Stimulated activated CD8-positive, alpha-beta memory T cell treated with anti-CD3 and anti-CD28 coated beads, Interleukin-15, amount 100 ng/mL, for 24 hours (primary cell): ENCODE data around the gene SLC2A1.

ENCODE experiments used
- DNase-seq: peaks from one replicate; pipeline ENCODE4 v3.0.0-alpha.2; 2020; ENCODE audit warnings: low read depth

Gene SLC2A1

DNA sequence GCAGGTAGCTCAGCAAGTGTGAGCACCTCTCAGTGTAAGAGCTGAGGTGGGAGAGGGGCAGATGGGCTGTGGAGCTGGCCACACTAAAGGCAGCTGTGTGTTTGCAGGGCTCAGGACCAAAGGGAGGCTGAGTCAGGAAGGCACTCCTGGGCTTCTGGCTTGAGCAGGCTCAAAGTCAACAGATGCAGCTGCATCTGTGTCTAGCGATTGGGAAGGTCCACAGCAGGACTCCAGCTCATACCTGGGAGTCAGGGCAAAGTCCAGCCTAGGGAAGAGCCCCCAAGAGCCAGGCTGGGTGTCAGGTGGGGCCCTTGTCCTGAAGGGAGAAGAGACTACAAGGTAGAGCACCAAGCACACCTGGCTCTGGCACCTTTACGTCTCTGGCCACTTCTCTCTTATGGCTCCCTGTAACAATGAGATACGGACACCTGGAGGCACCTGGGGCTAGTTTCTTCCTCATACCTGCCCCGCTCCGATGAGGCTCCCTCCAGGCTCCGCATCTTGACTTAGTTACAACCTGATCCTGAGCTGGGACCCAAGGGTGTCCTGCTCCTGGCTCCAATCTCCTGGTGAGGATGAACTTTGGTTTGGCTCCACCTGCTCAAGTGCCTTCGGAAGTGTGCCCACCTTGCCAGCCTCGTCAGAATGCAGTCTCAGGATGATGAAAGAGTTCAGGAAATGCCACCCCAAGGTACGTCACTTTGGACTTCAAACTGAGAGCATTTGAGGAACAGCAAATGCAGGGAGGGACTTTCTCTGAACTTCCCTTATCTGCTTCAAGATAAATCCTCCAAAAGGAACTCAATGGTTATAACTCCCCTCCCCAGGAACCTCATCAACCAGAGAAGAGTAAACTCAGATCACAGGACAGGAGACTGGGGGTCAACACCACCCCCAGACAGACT, 21.5 kb upstream of the SLC2A1 start:
- DNase-seq = no peak

DNA sequence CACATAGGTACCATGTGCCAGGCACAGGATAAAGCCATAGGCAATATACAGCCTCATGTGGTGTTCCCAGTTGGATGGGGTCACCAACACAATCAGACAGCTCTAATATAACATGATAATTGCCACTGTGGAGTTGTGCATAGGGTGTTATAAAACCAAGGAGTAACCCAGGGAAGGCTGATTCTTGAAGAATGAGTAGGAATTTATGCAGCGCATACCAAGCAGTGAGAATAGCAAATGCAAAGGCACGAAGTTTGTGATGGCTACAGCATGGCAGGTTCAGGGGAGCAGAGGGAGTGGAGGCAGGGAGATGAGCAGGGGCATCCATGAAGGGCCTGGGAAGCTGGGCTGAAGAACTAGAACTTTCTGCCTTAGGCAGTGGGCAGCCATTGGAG, 20.4 kb upstream of the SLC2A1 start:
- no peak for DNase-seq

DNA sequence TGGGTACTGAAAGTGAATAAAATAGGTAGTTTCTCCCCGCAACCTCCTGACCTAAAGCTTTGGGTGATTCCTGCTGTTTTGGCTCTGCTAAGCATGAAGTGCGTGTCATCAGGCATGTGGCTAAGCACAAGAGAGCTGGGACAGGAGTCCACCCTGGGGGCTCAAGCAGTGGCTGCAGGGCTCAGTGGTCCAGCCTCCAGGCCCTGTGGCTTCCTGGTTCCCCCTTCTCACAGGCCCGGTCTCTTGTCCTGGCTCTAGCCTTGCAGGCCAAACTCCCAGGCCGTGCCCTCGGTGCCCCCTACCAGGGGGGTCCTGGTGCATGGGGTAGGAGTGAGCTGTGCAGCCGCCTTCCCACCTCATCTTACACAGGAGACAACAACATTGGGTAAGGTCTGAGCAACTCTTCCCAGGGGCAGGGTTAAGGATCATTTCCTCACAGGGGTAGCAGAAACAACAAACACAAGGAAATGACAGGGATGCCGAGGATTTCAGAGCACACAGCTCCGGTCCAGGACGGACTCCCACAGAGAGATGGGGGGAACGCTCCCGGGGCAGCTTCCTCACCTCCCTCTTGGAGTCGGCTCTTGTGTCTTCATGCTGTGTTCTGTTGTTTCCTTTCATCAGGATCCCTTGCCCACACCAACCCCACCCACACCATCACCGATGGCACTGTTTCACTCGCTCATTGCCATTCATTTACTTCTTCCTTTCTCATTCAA, 19.8 kb upstream of the SLC2A1 start:
- DNase-seq = no peak

DNA sequence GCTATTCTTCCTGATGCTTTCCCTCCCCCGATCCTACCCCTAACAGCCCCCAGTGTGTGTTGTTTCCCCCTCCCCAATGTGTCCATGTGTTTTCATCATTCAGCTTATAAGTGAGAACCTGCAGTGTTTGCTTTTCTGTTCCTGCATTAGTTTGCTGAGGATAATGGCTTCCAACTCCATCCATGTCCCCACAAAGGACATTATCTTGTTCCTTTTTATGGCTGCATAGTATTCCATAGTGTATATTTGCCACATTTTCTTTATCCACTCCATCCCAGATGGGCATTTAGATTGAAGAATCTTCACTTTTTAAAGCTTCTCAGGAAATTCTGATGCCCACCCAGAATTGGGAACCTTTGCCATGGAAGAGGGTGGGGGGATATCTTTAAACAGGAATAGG, 19.0 kb upstream of the SLC2A1 start:
- DNase-seq = no peak

DNA sequence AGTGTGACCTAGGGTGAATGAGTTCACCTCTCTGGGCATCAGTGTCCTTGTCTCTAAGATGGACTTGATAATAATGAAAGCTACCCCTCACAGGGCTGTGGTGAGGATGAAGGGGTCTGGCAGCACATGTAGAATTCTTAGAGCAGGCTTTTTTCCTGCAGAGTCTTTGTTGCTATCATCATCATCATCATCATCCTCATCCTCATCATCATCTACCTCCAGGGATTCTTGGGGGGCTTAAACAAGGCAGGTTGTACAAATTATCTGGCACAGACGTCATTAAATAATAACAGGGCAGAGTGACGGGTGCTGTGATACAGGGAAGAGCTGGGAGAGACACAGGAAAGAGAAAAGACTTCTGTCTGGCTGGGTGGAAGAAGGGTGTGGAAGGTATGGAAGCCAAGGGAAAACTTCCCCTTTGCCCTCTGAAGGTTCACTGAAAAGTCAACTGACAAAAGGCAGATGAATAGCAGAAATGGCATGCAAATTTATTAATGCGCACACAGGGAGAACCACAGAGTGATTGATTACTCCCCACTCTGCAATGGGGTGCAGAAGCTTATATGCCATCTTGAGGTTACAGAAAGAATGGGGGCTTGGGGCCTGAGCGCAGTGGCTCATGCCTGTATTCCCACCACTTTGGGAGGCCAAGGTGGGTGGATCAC, 17.0 kb upstream of the SLC2A1 start:
- DNase-seq = no peak

DNA sequence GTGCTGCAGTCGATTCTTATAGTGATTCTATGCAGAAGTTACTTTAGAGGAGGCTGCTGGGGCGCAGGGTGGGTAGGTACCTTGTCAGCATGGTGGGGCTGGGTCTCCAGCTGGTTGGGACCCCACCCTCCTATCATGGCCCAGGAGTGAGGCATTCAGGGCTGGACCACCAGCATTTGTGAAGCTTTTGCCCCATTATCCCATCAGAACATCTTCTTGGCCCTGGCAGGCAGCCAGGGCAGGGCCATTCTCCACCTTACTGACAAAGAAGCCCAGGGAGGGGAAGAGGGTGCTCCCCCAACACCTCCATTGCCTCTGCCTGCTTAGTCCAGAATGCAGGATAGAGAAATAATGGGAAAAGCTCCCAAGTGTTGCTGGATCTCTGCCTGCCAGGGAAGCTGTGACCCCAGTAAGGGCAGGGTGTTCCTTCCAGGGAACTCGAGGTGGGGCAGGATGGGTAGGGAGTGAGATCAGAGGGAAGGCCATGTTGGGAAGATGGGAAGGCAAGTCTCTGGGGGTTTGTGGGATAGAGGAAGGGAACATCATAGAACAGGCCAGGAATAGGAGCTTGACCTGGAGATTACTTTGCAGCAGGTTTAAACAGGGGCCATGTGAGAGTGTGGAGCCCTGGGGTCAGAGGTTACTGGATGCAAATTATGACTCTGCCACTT, 16.2 kb upstream of the SLC2A1 start:
- DNase-seq = no peak

DNA sequence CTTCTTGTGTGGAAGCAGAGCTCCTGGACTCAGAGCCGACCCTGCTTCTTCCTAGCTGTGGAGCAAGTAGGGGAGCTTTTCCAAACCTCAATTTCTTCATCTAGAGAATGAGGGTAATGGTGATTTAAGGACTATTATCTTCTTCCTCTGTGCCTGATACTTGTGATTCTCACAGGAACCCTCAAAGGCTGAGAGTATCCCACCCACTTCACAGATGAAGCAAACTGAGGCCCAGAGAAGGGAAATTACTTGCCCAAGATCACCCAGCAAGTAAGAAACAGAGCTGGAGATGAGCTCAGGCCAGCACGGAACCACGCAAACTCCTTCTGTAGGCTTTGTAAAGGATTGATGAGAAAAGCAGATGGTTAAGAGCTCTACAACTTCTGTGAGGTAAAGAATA, 15.1 kb upstream of the SLC2A1 start:
- no peak for DNase-seq

DNA sequence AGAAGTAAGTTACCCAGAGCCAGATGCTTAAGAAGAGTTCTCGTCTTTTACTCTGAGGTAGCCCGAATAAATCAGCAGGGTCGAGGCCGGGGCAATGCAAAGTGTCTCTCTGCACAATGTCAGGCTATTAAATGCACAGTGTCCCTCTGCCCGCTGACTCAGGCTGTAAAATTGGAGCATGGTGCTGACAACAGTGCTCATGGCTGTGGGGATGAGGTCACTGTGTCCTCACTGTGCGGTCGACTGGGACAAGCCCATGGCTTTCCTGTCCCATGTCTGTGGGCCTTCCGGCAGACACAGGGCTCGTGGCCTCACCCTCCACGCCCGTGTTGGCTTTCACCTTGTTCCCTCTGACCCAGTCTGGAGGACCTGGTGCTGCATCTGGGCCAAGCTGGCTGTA, 14.6 kb upstream of the SLC2A1 start:
- DNase-seq = no peak

DNA sequence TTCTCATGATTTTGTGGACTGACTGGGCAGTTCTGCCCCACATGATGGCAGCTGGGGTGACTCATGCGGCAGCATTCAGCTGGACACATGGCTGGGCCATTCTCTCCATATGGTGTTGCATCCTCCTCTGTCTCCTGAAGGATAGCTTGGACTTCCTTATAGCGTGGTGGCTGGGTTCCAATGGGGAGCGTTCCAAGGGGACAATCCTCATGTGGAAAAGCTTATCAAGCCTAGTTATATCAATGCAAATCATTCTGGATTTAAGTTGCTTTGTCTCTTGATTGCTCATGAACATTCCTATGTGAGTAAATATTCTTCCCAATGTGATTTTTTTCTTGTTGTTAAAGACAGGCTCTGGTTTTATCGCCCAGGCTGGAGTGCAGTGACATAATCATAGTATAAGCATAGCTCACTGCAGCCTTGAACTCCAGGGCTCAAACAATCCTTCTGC, 13.2 kb upstream of the SLC2A1 start:
- DNase-seq = no peak

DNA sequence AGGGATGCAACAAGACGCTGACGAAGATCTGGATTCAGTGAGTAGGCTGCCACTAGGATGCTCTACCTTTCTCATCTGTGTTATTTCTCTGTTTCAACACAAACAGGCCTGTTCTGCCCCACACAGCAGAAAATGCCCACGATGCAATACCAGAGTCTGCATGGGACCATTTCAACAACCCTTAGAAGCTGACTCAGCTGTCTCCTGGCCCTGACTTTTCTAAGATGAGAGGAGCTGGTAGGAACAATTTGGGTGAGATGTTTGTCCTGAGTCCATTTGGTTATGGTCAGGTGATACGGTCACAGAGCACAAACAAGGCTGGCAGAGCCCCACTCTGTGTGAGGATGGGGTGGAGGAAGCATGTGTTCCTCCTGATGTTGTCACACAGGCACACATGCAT, 11.5 kb upstream of the SLC2A1 start:
- no peak for DNase-seq

DNA sequence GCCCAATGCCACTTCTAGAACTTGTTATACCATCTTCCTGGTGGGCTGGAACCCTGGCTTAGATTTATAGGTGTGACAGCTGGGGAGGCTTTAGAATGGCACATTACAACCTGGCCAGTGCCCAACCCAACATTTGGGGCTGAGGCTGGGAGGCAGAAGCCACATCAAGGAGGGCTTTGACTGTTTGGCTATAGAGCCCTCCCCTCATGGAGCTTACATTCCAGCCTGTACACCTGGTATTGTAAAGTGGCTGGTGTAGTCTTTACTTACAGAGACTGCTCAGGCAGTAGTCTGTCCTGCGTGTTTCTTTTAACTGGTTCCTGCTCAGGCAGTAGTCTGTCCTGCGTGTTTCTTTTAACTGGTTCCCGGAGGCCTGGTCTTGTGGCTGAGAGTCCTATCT, 10.0 kb upstream of the SLC2A1 start:
- DNase-seq = no peak

DNA sequence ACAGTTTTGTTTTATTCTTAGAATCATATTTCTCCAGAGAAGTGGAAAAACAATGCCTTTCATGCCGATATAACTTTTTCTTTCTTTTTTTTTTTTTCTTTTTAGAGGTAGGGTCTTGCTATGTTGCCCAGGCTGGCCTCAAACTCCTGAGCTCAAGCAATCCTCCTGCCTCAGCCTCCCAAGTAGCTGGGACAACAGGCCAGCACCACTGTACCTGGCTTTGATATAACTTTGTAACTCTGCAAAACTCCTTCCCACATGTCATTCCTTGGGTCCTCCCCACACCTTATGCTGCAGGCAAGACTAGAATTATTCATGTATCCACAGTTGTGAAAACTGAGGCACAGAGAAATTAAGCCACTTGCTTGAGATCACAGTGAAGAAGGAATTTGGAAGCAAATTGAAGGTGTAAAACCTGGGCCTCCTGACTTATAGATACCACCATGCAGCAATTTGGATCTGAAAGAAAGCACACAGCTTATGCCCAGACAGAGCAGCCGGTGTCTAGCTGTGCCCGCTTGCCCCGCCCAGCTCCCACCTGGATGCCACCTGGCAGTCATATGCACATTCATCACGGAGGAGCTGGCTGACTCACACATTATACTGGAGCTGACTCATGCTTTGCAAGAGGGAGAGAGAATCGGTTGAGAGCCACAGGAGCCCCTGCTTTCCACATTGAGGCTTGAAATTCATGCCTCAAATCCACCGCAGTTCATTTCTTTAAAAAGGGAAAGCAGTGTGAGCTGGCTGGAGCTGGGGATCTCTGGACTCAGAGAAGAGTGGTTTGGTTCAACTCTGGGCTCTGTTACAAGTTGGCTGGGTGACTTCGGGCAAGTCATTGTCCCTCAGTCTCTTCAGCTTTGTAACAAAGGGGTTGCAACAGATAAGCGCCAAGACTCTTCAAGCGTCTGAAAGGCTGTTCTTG, 8.3 kb upstream of the SLC2A1 start:
- no peak for DNase-seq

DNA sequence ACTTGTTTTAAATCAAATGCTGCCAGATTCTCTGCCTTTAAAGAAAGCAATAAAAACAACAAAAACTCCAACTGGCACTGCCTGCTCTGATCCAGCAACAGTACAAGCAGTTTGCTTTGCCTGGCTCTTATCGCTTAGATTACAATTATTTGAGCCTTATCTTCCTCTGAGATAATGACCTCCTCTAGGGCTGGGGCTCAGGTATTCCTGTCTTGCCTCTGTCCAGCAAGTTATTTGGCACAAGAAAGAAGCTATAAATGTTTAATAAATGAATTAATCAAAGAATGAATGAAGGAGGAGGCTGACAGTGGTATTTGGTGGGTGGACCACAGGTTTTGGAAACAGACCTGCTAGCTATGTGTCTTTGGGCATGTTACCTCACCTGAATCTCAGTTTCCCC, 6.7 kb upstream of the SLC2A1 start:
- DNase-seq = no peak

DNA sequence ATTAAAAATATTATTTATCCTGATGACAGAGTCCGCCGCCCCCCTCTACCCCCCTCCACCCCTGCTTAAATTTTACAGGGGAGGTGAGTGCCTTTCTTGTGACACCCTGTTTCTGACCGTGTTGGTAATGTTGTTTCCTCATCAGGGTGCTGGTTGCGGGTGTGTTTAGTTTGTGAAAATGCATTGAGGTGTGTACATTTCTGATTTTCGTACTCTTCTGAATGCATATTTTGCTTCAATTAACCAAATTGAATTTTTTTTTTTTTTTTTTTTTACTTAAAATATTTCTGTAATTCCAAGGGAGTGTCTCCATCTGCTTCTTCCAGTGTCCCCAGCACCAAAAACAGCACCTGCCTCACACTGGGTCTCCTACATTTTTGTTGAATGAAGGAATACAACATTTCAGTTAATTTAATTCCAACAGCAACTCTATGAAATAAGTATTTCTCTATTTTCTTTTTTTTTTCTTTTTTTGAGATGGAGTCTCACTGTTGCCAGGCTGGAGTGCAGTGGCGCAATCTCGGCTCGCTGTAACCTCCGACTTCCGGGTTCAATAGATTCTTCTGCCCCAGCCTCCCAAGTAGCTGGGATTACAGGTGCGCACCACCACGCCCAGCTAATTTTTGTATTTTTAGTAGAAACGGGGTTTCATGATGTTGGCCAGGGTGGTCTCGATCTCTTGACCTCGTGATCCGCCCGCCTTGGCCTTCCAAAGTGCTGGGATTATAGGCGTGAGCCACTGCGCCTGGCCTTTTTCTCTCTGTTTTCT, 5.6 kb upstream of the SLC2A1 start:
- DNase-seq = no peak

DNA sequence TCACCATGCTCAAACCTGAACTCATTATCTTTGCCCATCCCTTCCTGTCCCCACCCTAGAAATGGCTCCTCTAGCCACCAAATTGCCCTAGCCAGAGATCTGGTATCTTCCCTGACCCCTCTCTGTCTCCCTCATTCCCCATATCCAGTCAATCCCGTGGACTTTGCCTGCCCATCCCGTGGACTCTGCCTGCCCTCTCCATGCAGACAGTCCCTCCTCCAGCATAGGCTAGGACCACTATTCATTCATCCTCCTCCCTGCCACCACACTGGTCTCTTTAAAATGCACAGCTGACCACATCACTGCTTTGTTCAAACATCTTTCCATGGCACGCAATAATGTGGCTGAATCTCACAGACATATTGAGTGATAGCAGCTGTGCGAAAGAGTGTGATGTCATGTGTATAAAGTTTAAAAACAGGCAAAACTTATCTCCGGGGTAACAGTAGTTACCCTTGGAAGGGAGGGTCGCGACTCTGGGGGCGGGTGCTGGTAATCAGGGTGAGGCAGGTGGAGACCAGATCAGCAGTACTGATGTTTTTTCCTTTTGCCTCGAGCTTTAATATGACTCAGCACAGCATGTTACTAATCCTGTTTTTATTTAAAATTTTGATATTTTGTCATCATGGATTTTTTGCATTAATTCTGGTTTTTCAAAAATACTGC, 4.8 kb upstream of the SLC2A1 start:
- DNase-seq = no peak

DNA sequence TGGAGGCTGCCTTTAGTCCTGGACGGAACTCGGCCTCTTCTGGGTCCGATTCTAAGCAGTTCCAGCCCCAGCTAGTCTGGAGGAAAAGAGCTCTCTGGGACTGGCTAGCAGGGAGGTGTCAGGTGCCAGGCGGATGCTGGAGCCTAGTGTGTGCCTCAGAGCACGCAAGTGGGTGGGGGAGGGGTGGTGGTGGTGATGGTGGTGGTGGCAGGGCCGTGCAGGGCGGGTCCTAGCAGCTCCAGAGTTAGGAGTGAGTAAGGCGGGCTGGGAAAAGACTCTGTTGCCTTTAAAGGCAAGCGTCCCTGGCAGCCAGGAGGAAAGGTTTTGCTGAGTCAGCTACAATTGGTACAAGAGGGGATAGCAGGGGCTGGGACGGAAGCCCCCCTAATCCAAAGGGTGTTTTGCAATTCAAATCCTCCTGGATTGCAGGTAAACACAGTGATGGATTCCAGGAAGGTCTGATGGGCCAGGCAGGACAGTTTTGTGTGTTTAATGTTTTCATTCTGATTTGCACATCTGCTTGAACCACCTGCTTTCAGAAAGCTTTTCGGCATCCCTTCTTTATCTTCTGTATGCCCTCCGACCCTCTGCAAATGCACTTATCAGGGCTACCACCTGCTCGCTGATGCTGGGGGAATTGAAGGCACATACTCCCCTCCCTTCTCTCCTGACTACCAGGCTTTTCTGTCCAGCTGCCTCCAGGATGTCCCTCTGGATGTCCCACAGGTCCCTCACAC, 4.1 kb upstream of the SLC2A1 start:
- no peak for DNase-seq

DNA sequence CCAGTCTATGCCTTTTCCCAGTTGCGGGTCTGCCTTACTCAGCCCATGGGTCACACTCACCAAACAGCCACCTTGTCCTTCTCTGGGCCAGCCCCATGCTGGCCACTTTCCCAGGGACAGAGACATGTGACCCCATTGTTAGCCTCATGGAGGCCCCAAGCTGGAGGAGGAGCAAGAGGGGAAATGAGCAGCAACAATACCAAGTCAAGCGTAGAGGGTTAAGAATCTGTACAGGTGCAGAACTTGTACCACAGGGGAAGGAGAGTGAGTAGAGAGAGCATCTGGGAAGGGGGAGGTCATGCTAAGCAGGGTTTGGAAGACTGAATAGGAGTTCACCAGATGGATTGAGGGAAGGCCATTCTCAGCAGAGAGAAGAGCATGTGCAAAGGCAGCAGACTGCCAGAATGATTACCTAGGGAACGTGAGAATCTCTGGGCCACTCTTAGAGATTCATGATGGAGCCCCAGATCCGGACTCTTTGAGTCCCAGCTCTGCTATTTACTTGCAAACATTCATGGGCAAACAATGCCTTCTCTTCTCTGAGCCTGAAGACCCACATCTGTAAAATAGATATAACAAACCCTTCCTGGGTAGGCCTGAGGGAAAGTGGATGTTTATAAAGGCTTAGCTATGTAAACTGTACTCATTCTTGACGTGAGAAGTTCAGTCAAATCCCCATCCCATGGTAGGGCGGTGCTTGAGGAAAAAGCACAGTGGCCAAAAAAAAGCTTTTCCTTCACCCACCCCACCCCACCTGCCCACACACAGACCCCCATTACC, 2.8 kb upstream of the SLC2A1 start:
- no peak for DNase-seq

DNA sequence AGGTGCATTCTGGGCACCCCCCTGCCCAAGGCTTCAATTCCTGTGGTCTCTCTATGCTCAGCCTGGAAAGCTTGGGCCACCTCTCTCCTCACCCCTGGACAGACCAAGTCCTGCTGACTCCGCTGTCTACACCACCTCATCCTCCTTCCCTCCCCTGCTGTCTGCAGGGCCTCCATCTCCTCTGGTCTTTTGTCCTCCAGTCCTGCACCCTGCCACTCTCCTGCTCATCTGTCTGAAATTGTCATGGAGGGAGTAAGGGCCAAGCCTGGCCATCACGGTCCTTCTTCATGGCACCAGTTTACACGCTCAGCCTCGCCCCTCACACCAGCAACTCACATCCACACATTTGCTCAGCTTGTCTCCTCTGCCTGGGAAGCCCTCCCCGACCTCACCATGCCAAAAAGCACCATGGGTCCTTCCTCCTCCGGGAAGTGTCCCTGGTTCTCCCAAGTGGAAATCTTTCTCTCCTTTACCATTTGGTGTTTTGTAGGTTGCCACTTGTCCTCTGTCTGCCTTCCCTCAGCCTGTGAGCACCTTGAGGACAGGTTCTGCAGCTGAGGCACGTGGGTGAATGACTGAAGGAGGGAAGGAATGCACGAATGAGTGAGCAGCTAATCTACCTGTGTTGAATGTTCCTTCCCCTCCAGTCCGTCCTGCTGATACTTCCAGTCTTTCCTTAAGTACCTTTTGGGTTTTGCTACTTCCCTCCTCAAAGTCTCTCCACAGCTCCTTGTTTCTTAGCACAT, 2.1 kb upstream of the SLC2A1 start:
- DNase-seq = no peak
